Left cardiac atrium (tissue), 4 donors: ENCODE measurements around the gene FBXO7. TPM values are rescaled to one million over a fixed set of nuclear protein-coding genes. Genes with fewer than 3 reads are reported as not detected.

Source experiments
- ATAC-seq, 2 donors: fragments of 200-7000 bp; cut with Tn5 transposase; one replicate each; pipeline ENCODE4 v1.9.1; 2020; ENCODE audit warnings: mild to moderate bottlenecking in 2 of 2, moderate library complexity in 2 of 2
- DNase-seq: peaks from one replicate; pipeline ENCODE4 v3.0.0-alpha.2; 2020
- intact Hi-C, 2 donors: fragments of 100-400 bp; cut with DNase I; formaldehyde crosslinking; loops; one replicate each; pipeline versions ENCODE4 v1.14.1 to v1.15.1; 2022 to 2023
- total RNA-seq, 2 donors: library from RNA; stranded (reverse); fragmentation: NEBNext Ultra II Directional; extraction: Animal tissue kit (Norgen Biotek cat#: 25700); gene quantifications; one replicate each; pipeline ENCODE4 v1.2.1, GENCODE V29; 2021
- donor health status: DM: no; HTN: yes; CAD: no.
- donor health status: DM: no; HTN: yes; CAD: no; lungs with severe emphysema.
- donor health status: DM: yes; HTN: yes; CAD: no.
- donor health status: Dilated cardiomyopathy.

The FBXO7 gene
- total RNA-seq, 2 donors from 2014 or later, result 40.0 to 48.4 TPM

- DNase-seq, result no peak
- ATAC-seq, result no peak
- intact Hi-C loops, result no loop called here
These were observed 12.2 kb downstream of the FBXO7 start for GRCh38 chr22:32486656-32487390.

- DNase-seq, result no peak
- ATAC-seq, result no peak
- intact Hi-C loops, result no loop called here
These were observed 12.8 kb downstream of the FBXO7 start for GRCh38 chr22:32487461-32487860.

GRCh38 chr22:32489377-32489776, 14.8 kb downstream of the FBXO7 start:
- DNase-seq, result no peak
- no peak for ATAC-seq
- intact Hi-C loops, result no loop called here

DNA sequence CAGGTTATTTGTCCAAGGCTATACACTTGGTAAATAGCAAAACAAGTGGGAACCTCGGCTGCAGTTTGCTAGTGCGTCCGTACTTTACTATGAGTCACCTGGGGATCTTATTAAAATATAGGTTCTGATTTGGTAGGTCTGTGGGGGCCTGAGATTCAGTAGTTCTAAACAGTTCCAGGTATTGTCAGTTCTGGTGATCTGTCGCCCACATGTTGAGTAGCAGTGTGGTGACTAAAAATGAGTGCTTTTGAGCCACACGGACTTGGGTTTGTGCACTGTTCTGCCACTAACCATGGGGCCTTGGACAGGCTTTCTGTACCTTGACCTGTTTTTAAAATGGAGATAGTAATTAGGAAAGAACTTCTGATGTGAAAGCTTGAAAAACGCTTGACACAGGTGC, 15.7 kb downstream of the FBXO7 start:
- DNase-seq (no peak), ATAC-seq (no peak)
- intact Hi-C loops, result no loop called here

DNA sequence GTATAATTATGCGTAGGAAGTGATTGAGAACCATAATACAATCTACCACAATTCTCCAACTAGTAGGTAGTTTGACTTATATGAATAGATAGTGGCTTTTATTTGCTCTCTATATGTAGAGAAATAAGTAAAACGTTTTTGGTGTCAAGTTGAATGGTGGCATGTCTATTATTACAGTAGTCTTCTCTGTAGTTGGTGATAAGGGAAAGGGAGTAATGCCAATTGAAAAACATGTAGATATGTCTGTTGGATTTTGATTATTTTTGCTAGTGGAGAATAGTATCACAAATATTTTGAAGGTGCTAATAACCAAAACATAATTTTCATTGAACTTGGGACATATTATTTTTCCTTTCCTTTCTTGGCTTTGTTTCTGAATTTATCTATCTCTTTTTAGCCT, 17.5 kb downstream of the FBXO7 start:
- intact Hi-C loops, result no loop called here
- no peak for ATAC-seq
- DNase-seq, result no peak

GRCh38 chr22:32493551-32493950, 18.9 kb downstream of the FBXO7 start:
- no peak for ATAC-seq
- intact Hi-C loops, result no loop called here
- DNase-seq, result no peak

- intact Hi-C loops, result no loop called here
- DNase-seq (no peak), ATAC-seq (no peak)
These were observed 20.4 kb downstream of the FBXO7 start for GRCh38 chr22:32494971-32495370.

DNA sequence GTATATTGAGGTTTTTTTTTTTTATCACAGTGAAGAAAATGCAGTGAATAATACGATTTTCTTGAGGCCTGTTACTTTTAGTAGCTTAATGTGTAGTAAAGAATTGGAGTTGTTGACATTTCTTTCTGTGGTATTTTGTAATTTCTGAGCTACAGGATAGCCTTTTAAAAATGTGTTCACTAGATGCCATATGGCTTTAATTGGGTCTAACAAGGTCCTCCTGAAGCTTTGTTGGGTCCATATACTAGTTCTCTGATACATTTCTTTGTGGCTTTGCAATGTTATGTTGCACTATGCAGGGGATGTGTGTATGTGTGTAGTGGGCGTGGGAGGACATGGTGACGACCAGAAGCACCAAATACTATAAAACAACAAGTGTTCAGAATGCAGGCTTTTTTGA, 25.1 kb downstream of the FBXO7 start:
- intact Hi-C loops, result no loop called here
- DNase-seq (no peak), ATAC-seq (no peak)

GRCh38 chr22:32501836-32502752, 27.5 kb downstream of the FBXO7 start:
- no peak for DNase-seq
- no peak for ATAC-seq
- intact Hi-C loops, result no loop called here

GRCh38 chr22:32509045-32509444, 34.4 kb downstream of the FBXO7 start:
- no peak for DNase-seq
- intact Hi-C loops, result no loop called here
- no peak for ATAC-seq

DNA sequence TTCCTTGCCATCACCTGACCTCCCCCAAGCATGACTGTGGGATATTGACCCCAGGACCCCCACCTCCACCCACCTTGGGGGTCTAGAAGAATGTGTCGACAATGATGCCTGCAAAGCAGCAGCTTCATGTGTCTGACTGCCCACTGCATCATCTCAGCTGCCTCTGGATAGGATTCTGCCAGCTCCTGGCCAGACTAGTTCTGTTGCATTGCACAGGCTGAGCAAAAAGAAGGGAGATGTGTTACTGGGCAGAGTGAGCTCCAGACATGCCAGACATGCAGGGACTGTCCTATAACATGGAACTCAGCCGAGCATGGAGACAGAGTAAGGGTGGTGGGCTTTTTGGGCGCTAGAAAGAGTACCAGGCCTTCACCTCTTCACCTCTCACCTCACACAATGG, 36.7 kb downstream of the FBXO7 start:
- DNase-seq (no peak), ATAC-seq (no peak)
- intact Hi-C loops, result no loop called here

DNA sequence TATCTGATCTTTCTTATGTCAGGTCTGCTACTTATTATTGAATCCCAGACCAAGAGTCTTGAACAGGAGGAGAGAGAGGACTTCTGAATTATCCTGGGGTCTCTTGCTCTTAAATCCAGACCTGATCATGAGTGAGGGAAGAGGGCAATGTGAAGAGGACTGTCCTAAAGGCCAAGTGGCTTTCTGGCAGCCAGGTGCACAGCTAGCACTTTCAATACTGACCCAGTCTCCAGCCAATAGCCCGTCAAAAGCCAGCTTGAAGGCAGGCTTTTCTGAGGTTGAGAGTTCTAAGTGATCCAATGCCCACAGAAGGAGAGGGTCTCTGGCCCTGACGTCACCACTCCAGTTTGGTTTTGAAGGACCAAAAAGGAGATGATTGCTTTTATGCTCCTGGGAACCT, 37.2 kb downstream of the FBXO7 start:
- DNase-seq (no peak), ATAC-seq (no peak)
- intact Hi-C loops, result no loop called here

DNA sequence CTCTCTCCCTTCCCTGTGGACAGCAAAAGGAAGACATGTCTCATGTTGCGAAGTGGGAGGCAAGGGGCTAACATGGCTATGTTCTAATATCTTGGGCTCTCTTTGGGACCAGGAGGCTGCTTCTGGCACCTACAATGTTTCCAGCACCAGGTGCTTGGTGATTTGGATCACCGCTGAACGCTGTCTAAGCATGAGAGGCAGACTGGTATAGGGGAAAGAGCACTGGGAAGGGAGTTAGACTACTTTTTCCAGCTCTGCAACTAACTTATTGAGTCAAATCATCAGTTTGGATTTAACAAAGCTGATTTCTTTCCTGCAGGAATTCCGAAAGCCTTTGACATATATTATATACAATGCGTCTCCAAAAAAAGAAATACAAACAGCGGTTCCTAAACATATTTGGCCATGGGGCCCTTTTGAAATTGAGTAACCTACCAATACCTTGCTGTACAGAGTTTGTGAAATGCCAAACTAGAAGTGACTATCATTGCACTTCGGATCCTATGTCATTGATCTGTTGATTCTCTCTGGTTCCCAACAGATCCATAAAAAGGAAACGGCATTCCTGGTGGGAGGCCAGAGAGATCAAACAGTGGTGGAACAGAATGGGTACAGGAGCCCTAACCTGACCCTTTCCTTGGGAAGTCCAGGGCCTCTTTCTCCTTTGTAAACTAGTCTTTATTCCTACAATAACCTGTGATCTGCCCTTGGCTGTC, 37.8 kb downstream of the FBXO7 start:
- no peak for DNase-seq
- intact Hi-C loops, result no loop called here

GRCh38 chr22:32515084-32515483, 40.5 kb downstream of the FBXO7 start:
- intact Hi-C loops, result no loop called here
- ATAC-seq (no peak), DNase-seq (no peak)

More for the DNA sequence above, 37.8 kb downstream of the FBXO7 start:
- no peak for ATAC-seq

- DNase-seq (no peak), ATAC-seq (no peak)
- intact Hi-C loops, result no loop called here
These were observed 42.9 kb downstream of the FBXO7 start for GRCh38 chr22:32517488-32517887.

- DNase-seq (no peak), ATAC-seq (no peak)
- intact Hi-C loops, result no loop called here
These were observed 43.3 kb downstream of the FBXO7 start for GRCh38 chr22:32517921-32518320.

DNA sequence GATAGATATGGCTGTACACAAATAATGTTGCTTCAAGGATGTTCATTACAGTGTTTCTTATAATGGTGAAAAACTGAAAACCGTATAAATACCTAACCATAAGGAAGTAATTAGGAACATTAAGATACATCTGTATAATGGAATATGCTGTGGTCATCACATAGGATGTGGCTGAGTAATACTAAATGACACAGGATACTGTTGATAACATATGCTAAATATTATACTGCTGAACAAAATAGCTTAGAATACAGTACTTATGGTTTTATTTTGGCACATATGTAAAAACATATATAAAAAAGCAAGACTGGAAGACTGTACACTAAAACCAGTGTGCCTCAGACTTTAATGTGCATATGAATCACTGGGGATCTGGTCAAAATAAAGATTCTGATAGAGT, 43.8 kb downstream of the FBXO7 start:
- ATAC-seq, result no peak
- intact Hi-C loops, result no loop called here
- no peak for DNase-seq

DNA sequence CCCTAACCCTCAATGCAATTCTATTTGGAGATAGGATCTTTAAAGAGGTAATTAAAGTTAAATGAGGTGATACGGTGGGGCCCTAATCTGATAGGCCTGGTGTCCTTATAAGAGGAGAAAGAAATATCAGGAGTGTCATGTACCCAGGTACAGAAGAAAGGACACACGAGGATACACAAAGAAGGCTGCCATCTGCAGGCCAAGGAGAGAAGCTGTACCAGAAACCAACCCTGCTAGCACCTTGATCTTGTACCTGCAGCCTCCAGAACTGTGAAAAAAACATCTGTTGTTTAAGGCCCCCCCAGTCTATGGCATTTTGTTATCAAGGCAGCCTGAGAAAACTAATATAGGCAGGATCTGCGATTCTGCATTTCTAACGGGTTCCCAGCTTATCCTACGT, 44.2 kb downstream of the FBXO7 start:
- no peak for ATAC-seq
- DNase-seq, result no peak
- intact Hi-C loops, result no loop called here

GRCh38 chr22:32520612-32521011, 46.0 kb downstream of the FBXO7 start:
- no peak for ATAC-seq
- no peak for DNase-seq
- intact Hi-C loops, result loop anchor here in 1 of 2 donors (5.0 kb wide), 1 partner anchor 477 kb away; no protein-coding TSS in a partner anchor

DNA sequence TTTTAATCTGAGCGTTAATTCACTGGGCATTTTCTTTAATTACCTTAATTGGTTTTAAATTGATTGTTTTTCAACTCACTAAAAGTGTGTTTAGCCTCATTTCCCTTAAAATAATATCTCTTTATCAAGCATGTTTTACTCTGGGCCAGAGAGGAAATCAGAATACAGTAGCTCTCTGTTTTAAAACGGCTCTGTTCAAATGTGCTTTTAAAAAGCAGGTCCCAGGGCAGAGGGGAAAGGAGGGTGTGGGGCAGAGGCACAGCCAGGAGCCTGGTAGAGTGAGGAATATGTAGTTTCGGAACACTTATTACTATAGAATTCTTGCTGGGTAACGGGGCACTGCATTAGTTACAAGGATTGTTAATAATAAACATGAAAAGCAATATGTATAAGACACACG, 47.6 kb downstream of the FBXO7 start:
- ATAC-seq (no peak), DNase-seq (no peak)
- intact Hi-C loops, result loop anchor here in 1 of 2 donors (5.0 kb wide), 1 partner anchor 475 kb away; no protein-coding TSS in a partner anchor
